ENCODE measurements around the gene RAVER2.

Gene RAVER2

DNA sequence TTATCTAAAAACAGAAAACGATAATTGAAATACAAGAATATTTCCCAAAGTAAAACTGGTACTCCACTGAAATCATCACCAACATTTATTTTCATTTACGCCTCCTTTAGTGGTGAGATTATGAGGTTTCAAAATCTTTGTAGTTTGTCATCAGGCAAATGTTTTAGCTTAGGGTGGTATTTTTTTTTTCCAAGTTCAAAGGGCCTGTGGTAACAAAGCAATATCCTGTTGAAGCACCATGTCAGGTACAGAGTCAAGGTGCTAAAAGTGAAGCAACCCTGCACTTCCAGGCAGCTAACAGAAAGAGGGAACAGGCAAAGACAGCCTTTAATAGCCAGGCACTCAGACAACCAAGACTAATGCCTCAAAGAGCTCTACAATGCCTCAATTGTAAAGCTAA lies 132.3 kb downstream of the RAVER2 start:
- DNase-seq (ENCODE audit: low read depth, low spot score): no peak

DNA sequence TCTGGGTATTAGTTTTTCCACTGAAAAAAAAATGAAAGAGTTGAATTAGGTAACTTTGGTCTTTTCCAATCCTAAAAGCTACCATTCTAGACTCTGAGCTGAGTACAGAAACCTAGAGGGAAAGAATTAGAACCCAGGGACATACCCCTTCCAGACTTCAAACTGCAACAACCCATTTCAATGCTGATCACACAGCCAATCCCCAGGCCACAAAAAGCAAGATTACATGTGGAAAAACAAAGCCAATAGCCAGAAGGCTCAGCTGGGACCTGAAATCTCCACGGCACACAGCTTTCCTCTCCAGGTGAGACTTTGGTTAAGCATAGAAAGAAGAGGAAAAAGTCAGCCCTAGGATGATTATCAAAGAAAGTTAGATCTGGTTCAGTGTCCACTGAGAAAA lies 132.7 kb downstream of the RAVER2 start:
- no peak for DNase-seq (ENCODE audit: low read depth, low spot score)

DNA sequence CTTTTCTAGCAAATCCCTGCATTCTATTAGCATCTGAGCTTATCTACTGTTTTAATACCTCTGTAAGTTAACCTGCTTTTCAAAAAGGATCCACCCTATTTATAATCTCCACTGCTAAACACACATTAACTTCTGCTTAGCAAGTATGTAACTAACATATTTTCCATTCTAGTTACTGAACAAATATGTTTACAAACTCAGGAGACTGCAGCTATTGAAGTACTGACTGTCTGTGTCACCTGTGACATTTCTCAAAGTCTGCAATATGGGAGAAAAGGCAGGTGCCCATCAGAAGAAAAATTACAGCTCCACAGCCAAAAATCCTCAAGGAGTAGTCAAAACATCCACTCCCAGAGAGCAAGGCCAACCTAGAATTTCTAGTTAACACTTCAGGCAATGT lies 133.2 kb downstream of the RAVER2 start:
- DNase-seq (ENCODE audit: low read depth, low spot score): no peak

DNA sequence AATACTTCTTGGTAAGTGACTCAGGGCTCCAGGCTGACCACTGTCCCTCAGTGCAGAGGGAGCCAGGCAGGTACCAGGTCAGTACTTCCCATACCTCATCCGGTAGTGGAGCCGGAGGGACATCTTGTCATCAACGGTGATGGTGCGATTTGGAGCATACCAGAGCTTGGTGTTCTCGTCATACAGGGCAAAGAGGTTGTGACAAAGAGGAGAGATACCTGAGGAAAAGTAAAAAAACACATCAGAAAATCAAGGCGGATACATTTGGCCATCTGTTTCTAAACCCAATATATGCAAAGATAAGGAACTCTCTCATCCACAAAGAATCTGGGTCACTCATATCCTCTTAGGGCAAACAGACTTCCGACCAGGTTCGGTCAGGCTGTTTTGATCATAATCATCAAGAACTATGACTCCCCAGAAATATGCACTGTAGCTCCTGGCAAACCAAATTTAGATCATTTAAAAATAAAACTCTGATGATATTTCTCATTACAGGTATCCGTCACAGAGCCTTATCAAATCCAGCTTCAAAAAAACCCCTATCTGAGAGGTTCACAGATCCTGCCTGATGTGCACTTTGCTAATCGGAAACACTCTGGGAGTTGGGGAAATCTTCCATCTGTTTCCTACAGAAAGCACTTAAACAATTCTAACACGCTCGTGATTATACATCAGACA lies 134.2 kb downstream of the RAVER2 start:
- no peak for DNase-seq (ENCODE audit: low read depth, low spot score)

DNA sequence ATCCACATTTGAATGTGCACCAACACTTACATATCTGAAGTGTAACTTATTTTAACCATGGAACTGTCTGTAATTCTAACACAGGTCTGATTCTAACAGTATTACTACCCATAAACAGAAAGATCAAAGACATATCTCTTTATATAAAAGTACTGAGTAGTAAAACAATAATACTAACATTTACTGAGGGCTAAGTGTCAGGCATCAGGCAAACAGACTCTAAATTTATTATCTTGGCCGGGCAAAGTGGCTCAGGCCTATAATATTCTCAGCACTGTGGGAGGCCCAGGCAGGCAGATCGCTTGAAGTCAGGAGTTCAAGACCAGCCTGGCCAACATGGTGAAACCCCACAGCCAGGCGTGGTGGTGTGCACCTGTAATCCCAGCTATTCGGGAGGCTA lies 135.6 kb downstream of the RAVER2 start:
- no peak for DNase-seq (ENCODE audit: low read depth, low spot score)

DNA sequence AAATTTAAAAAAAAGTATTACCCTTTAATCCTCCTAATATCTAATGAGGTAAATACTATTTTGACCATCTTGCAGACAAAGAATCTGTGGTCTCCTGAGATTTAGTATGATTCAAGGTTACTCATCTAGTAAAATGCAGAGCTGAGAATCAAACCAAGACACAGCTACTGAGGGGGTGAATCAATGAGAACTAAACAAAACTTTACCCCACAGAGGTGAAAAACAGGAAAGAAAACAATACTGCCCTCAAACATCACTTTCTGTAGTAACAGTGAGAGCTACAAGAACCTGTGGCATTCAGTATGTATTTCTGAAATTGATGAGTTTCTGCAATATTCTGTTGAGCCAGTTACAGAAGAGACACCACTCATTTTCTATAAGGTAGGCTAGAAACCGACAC lies 136.4 kb downstream of the RAVER2 start:
- DNase-seq (ENCODE audit: low read depth, low spot score): no peak
